HFFc6 (cell line): ENCODE results near the gene RAD51B. TPM values are rescaled to one million over a fixed set of nuclear protein-coding genes. Genes with fewer than 3 reads are reported as not detected.
A peak's percentile ranks its signal among the peaks of the same experiment; 100 is the strongest.

Source experiments
- DNase-seq: peaks from one replicate; pipeline ENCODE4 v3.0.0-alpha.2; 2018
- H3K27ac Mint-ChIP-seq: 2 replicates; pipeline ENCODE4 v1.8.0; 2020; ENCODE audit warnings: mild to moderate bottlenecking, mixed read lengths
- H3K27me3 Mint-ChIP-seq: 2 replicates; pipeline ENCODE4 v1.8.0; 2021; ENCODE audit warnings: mild to moderate bottlenecking, moderate library complexity, mixed read lengths; ENCODE audit not compliant: insufficient read depth
- H3K36me3 Mint-ChIP-seq: 2 replicates; pipeline ENCODE4 v1.8.0; 2021; ENCODE audit warnings: low read depth, mixed read lengths
- H3K4me1 Mint-ChIP-seq: 2 replicates; pipeline ENCODE4 v1.8.0; 2020; ENCODE audit warnings: low read depth, mixed read lengths
- H3K4me3 Mint-ChIP-seq: 2 replicates; pipeline ENCODE4 v1.8.0; 2020; ENCODE audit warnings: mild to moderate bottlenecking, moderate library complexity, mixed read lengths
- H3K9me3 Mint-ChIP-seq: 2 replicates; pipeline ENCODE4 v1.8.0; 2020; ENCODE audit warnings: mild to moderate bottlenecking, mixed read lengths
- CTCF ChIP-seq: fragments of 200-600 bp; sonication (generic); IDR thresholded peaks from 2 replicates; pipeline ENCODE4 v1.5.0; 2021; ENCODE audit warnings: antibody characterized with exemption, mild to moderate bottlenecking
- total RNA-seq, 6 experiments: library from RNA; stranded (reverse); fragmentation: NEBNext Ultra II Directional; extraction: Animal tissue kit (Norgen Biotek cat#: 25700); gene quantifications; 2 replicates in 1 of 6; 3 replicates in 5 of 6; pipeline ENCODE4 v1.2.3, GENCODE V29; 2021

The RAD51B gene
- total RNA-seq, 6 experiments from 2014 or later, result 7.1 to 12.4 (median 9.6) TPM

- H3K27ac Mint-ChIP-seq, result peak overlapping the region; percentile 45; the same call in 1 of the 2 replicates
- H3K4me3 Mint-ChIP-seq, result no peak overlapping the region
- peaks cover 24% of the 10 kb centered on the region for H3K4me1 Mint-ChIP-seq
- H3K36me3 Mint-ChIP-seq, result peaks cover 9% of the 10 kb centered on the region
- H3K27me3 Mint-ChIP-seq, result no peaks in the 10 kb centered on the region
- no peak for TF ChIP-seq CTCF
- DNase-seq, result no peak
- H3K9me3 Mint-ChIP-seq, result no peaks in the 10 kb centered on the region
Measured at GRCh38 chr14:68158640-68159039, 339.1 kb downstream of the RAD51B start.

- no peaks in the 10 kb centered on the region for H3K27me3 Mint-ChIP-seq
- no peak for TF ChIP-seq CTCF
- H3K27ac Mint-ChIP-seq, result no peak overlapping the region
Measured at GRCh38 chr14:68159701-68160633, 340.4 kb downstream of the RAD51B start.

GRCh38 chr14:68160779-68161546 lies 341.4 kb downstream of the RAD51B start:
- no peak overlapping the region for H3K4me3 Mint-ChIP-seq
- no peaks in the 10 kb centered on the region for H3K27me3 Mint-ChIP-seq
- no peak for TF ChIP-seq CTCF
- DNase-seq, result no peak
- no peak overlapping the region for H3K27ac Mint-ChIP-seq
- H3K36me3 Mint-ChIP-seq, result no peaks in the 10 kb centered on the region
- H3K4me1 Mint-ChIP-seq, result peaks cover 21% of the 10 kb centered on the region
- H3K9me3 Mint-ChIP-seq, result no peaks in the 10 kb centered on the region

More at GRCh38 chr14:68159701-68160633, 340.4 kb downstream of the RAD51B start:
- Mint-ChIP-seq H3K9me3 (no peaks in the 10 kb centered on the region), H3K4me3 (no peak overlapping the region), H3K36me3 (no peaks in the 10 kb centered on the region), H3K4me1 (peaks cover 20% of the 10 kb centered on the region)
- no peak for DNase-seq

GRCh38 chr14:68162887-68163286 lies 343.3 kb downstream of the RAD51B start:
- TF ChIP-seq CTCF, result no peak
- H3K9me3 Mint-ChIP-seq, result no peaks in the 10 kb centered on the region
- no peaks in the 10 kb centered on the region for H3K36me3 Mint-ChIP-seq
- no peak for DNase-seq
- peaks cover 17% of the 10 kb centered on the region for H3K4me1 Mint-ChIP-seq
- no peak overlapping the region for H3K4me3 Mint-ChIP-seq
- H3K27ac Mint-ChIP-seq, result no peak overlapping the region
- no peaks in the 10 kb centered on the region for H3K27me3 Mint-ChIP-seq

GRCh38 chr14:68164711-68165113 lies 345.1 kb downstream of the RAD51B start:
- Mint-ChIP-seq H3K9me3 (no peaks in the 10 kb centered on the region), H3K27me3 (no peaks in the 10 kb centered on the region), H3K4me3 (no peak overlapping the region), H3K36me3 (no peaks in the 10 kb centered on the region), H3K27ac (no peak overlapping the region), H3K4me1 (peaks cover 12% of the 10 kb centered on the region)
- TF ChIP-seq CTCF, result no peak
- DNase-seq, result no peak
